Astrocyte (in vitro differentiated cells and primary cell): Measurements from ENCODE around the gene KLC4. TPM values are rescaled to one million over a fixed set of nuclear protein-coding genes. Genes with fewer than 3 reads are reported as not detected.
"Not testable (repeated sequence)": the region's sequence is repeated elsewhere in the genome, so short reads cannot be mapped to it uniquely, and the experiment has no call there.

Experiments
- DNase-seq: peaks from one replicate; pipeline ENCODE4 v3.0.0-alpha.2; 2010; ENCODE audit warnings: low read depth
- FAIRE-seq: peaks from 2 replicates; lab custom pipeline; 2011; peaks lifted over from hg19 to GRCh38; lab: Jason Lieb, UNC
- H2AFZ ChIP-seq: 2 replicates; pipeline ENCODE4 v1.6.0; 2012; ENCODE audit warnings: low read depth, low read length, inconsistent platforms
- H3K27ac ChIP-seq: 2 replicates; pipeline ENCODE4 v1.5.1; 2011; ENCODE audit warnings: low read depth, low read length, inconsistent platforms
- H3K27me3 ChIP-seq: 2 replicates; pipeline ENCODE4 v1.6.0; 2011; ENCODE audit warnings: low read length, inconsistent platforms; ENCODE audit not compliant: insufficient read depth
- H3K36me3 ChIP-seq: 2 replicates; pipeline ENCODE4 v1.5.1; 2011; ENCODE audit warnings: low read length, inconsistent platforms; ENCODE audit not compliant: insufficient read depth
- H3K4me1 ChIP-seq: 2 replicates; pipeline ENCODE4 v1.5.1; 2011; ENCODE audit warnings: low read length, inconsistent platforms; ENCODE audit not compliant: insufficient read depth
- H3K4me2 ChIP-seq: 2 replicates; pipeline ENCODE4 v1.6.0; 2012; ENCODE audit warnings: low read length, inconsistent platforms
- H3K4me3 ChIP-seq: 2 replicates; pipeline ENCODE4 v1.5.1; 2011; ENCODE audit warnings: low read depth, mild to moderate bottlenecking, low read length, inconsistent platforms; ENCODE audit not compliant: insufficient read depth
- H3K79me2 ChIP-seq: 2 replicates; pipeline ENCODE4 v1.6.0; 2012; ENCODE audit warnings: mild to moderate bottlenecking, low read length, inconsistent platforms; ENCODE audit not compliant: insufficient read depth
- H3K9ac ChIP-seq: 2 replicates; pipeline ENCODE4 v1.6.0; 2012; ENCODE audit warnings: mild to moderate bottlenecking, low read length, inconsistent platforms
- H3K9me3 ChIP-seq: 2 replicates; pipeline ENCODE4 v1.5.1; 2012; ENCODE audit warnings: low read depth, mild to moderate bottlenecking, low read length, inconsistent platforms; ENCODE audit not compliant: insufficient read depth
- H4K20me1 ChIP-seq: 2 replicates; pipeline ENCODE4 v1.6.0; 2012; ENCODE audit warnings: low read length, inconsistent platforms; ENCODE audit not compliant: insufficient read depth
- H3K27ac Mint-ChIP-seq: one replicate; pipeline ENCODE4 v1.8.0; 2021; ENCODE audit warnings: mild to moderate bottlenecking, mixed read lengths; ENCODE audit not compliant: unreplicated experiment
- H3K27me3 Mint-ChIP-seq: one replicate; pipeline ENCODE4 v1.8.0; 2021; ENCODE audit warnings: low read depth, mixed read lengths; ENCODE audit not compliant: unreplicated experiment
- H3K36me3 Mint-ChIP-seq: one replicate; pipeline ENCODE4 v1.8.0; 2021; ENCODE audit warnings: low read depth, mixed read lengths; ENCODE audit not compliant: unreplicated experiment
- H3K4me1 Mint-ChIP-seq: one replicate; pipeline ENCODE4 v1.8.0; 2021; ENCODE audit warnings: low read depth, mixed read lengths; ENCODE audit not compliant: unreplicated experiment
- H3K4me3 Mint-ChIP-seq: one replicate; pipeline ENCODE4 v1.8.0; 2021; ENCODE audit warnings: mild to moderate bottlenecking, moderate library complexity, mixed read lengths; ENCODE audit not compliant: unreplicated experiment
- H3K9me3 Mint-ChIP-seq: one replicate; pipeline ENCODE4 v1.8.0; 2021; ENCODE audit warnings: mild to moderate bottlenecking, mixed read lengths; ENCODE audit not compliant: unreplicated experiment
- EZH2 ChIP-seq: IDR thresholded peaks from 2 replicates; pipeline ENCODE4 v1.6.1; 2012; ENCODE audit warnings: mild to moderate bottlenecking, low read length, inconsistent platforms; ENCODE audit not compliant: insufficient read depth
- total RNA-seq: library from RNA; stranded (reverse); gene quantifications from 2 replicates; pipeline ENCODE4 v1.2.1, GENCODE V29; 2021
- TF ChIP-seq, protein P1 (sequence below): IDR thresholded peaks from 2 replicates; pipeline ENCODE4 v1.5.1; 2011; ENCODE audit warnings: low read depth, mild to moderate bottlenecking, inconsistent platforms, low read length, moderate library complexity; ENCODE audit not compliant: insufficient read depth

KLC4 gene
- total RNA-seq, 1 donor from 2014 or later: 35.4 TPM

DNA sequence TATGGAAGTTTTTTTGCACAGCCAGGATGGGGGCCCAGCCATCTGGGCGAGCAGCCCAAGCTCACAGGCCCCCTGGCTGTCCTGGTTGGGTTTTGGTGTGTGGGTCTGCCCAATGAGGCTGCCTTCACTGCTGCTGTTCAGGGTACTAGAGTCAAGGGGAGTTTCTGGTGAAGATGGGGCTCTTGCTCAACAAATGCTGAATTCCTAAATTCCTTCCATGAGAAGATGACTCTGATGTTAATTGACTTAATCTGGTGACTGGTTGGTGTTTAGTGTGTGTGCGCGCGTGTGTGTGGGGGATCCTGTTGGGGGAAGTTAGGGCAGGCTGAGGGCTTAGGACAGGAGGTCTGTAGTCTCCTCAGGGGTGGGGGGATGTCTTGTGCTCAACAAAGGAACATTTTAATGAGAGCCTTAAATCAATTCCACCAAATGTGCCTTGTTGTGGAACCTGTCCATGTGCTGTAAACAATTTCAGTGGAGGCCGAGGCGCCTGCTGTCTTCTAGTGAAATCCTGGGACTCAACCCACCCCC, 18.6 kb downstream of the KLC4 start:
- Histone ChIP-seq H3K4me1 (peaks cover 35% of the 10 kb centered on the region), H3K27ac (peak overlapping the region; percentile 91)
- H3K27ac Mint-ChIP-seq: peak overlapping the region; percentile 48

DNA sequence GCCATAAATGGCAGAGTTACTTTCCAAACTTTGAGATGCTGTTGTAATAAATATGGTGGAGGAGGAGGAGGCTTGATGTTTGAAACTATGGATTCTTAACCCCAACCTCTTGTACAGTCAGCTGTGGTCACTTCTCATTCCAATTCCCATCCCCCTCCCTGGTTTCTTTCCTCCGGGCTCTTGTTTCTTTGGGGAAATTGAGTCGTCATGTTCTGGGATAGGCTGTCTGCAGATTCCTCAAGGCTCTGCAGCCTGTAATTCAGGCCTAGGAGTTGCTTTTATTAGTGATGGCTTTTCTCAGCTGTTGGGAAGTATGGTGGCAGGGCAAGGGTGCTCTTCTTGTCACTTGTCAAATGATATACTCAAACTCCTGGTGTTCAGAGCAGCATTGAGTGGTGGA, 19.3 kb downstream of the KLC4 start:
- H3K27me3 ChIP-seq: no peaks in the 10 kb centered on the region
- H3K27ac ChIP-seq: peak overlapping the region; percentile 91
- FAIRE-seq (no peak), DNase-seq (peak; percentile 84)
- H3K4me1 Mint-ChIP-seq: peaks cover 32% of the 10 kb centered on the region
- peak overlapping the region; percentile 98 for H3K4me3 ChIP-seq
- H3K27me3 Mint-ChIP-seq: no peaks in the 10 kb centered on the region
- H3K27ac Mint-ChIP-seq: peak overlapping the region; percentile 48
- H3K4me2 ChIP-seq: peak overlapping the region; percentile 97
- no peaks in the 10 kb centered on the region for H3K36me3 ChIP-seq
- peaks cover 35% of the 10 kb centered on the region for H3K4me1 ChIP-seq
- no peak overlapping the region for H2AFZ ChIP-seq
- H3K79me2 ChIP-seq: peaks cover 74% of the 10 kb centered on the region
- peak overlapping the region; percentile 92 for H3K4me3 Mint-ChIP-seq
- peaks cover 9% of the 10 kb centered on the region for H3K36me3 Mint-ChIP-seq
- H4K20me1 ChIP-seq: peaks cover 56% of the 10 kb centered on the region
- H3K9me3 ChIP-seq: no peaks in the 10 kb centered on the region
- TF ChIP-seq EZH2: no peak
- TF ChIP-seq, protein P1, sequence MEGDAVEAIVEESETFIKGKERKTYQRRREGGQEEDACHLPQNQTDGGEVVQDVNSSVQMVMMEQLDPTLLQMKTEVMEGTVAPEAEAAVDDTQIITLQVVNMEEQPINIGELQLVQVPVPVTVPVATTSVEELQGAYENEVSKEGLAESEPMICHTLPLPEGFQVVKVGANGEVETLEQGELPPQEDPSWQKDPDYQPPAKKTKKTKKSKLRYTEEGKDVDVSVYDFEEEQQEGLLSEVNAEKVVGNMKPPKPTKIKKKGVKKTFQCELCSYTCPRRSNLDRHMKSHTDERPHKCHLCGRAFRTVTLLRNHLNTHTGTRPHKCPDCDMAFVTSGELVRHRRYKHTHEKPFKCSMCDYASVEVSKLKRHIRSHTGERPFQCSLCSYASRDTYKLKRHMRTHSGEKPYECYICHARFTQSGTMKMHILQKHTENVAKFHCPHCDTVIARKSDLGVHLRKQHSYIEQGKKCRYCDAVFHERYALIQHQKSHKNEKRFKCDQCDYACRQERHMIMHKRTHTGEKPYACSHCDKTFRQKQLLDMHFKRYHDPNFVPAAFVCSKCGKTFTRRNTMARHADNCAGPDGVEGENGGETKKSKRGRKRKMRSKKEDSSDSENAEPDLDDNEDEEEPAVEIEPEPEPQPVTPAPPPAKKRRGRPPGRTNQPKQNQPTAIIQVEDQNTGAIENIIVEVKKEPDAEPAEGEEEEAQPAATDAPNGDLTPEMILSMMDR: no peak
- peak overlapping the region; percentile 99 for H3K9ac ChIP-seq
- H3K9me3 Mint-ChIP-seq: no peaks in the 10 kb centered on the region

More for the DNA sequence above, 18.6 kb downstream of the KLC4 start:
- no peaks in the 10 kb centered on the region for H3K9me3 Mint-ChIP-seq
- Histone ChIP-seq H3K4me2 (peak overlapping the region; percentile 97), H3K79me2 (peaks cover 68% of the 10 kb centered on the region), H3K36me3 (no peaks in the 10 kb centered on the region), H3K9me3 (no peaks in the 10 kb centered on the region), H4K20me1 (peaks cover 49% of the 10 kb centered on the region), H2AFZ (no peak overlapping the region), H3K4me3 (peak overlapping the region; percentile 98), H3K9ac (peak overlapping the region; percentile 99), H3K27me3 (no peaks in the 10 kb centered on the region)
- H3K36me3 Mint-ChIP-seq: peaks cover 9% of the 10 kb centered on the region
- FAIRE-seq (no peak), DNase-seq (peak; percentile 52)
- H3K4me3 Mint-ChIP-seq: peak overlapping the region; percentile 92
- no peaks in the 10 kb centered on the region for H3K27me3 Mint-ChIP-seq
- TF ChIP-seq EZH2: no peak
- TF ChIP-seq, protein P1: no peak
- peaks cover 27% of the 10 kb centered on the region for H3K4me1 Mint-ChIP-seq

DNA sequence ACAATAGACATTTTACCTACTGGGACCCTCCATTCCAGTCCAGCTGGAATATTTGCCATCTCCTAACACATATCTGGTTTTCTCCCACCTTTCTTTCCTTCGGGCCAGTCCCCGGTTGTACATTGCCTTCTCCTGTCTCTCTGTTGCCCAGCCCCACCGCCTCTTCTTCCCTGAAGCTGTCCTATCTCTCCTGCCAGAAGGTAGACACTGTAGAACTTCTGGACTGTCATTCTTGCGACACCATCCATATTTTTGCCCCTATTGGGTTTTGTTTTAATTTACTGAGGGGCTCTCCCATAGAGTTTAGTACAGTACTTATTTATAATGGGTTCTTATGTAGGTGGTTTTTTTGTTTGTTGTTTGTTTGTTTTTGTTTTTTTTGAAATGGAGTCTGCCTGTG, 21.6 kb downstream of the KLC4 start:
- H3K4me1 Mint-ChIP-seq: peaks cover 38% of the 10 kb centered on the region
- FAIRE-seq: no peak
- H3K4me2 ChIP-seq: no peak overlapping the region

DNA sequence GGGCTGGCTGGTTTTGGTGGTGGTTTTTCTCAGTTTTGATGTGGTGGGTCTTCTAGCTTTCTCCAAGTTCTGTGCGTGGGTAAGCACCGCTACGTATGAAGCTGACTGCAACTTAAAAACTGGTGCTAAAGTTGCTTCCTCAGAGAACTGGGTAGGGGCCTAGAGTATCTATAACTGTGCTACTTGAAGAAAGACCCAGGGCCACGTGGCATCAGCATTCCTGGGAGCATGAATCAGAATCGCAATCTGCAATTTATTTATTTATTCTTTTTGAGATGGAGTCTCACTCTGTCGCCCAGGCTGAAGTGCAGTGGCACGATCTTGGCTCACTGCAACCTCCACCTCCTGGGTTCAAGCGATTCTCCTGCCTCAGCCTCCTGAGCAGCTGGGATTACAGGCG, 22.5 kb downstream of the KLC4 start:
- not testable (repeated sequence) for H3K27me3 Mint-ChIP-seq, H3K4me3 ChIP-seq, H3K27me3 ChIP-seq, H2AFZ ChIP-seq, H3K27ac Mint-ChIP-seq, H3K9me3 Mint-ChIP-seq, FAIRE-seq, H3K36me3 ChIP-seq, H3K9me3 ChIP-seq
- H3K4me1 Mint-ChIP-seq: peaks cover 46% of the 10 kb centered on the region
- H4K20me1 ChIP-seq: peaks cover 82% of the 10 kb centered on the region
- peak overlapping the region; percentile 3 for H3K27ac ChIP-seq
- peak; percentile 43 for DNase-seq
- H3K4me3 Mint-ChIP-seq: peak overlapping the region; percentile 60
- H3K9ac ChIP-seq: peak overlapping the region; percentile 26
- H3K79me2 ChIP-seq: peaks cover 99% of the 10 kb centered on the region
- peaks cover 23% of the 10 kb centered on the region for H3K4me1 ChIP-seq
- peaks cover 14% of the 10 kb centered on the region for H3K36me3 Mint-ChIP-seq
- H3K4me2 ChIP-seq: peak overlapping the region; percentile 28

More for the DNA sequence above, 21.6 kb downstream of the KLC4 start:
- H3K27me3 Mint-ChIP-seq: no peaks in the 10 kb centered on the region
- no peak overlapping the region for H2AFZ ChIP-seq
- H3K36me3 ChIP-seq: no peaks in the 10 kb centered on the region
- no peaks in the 10 kb centered on the region for H3K27me3 ChIP-seq
- TF ChIP-seq, protein P1: no peak
- no peak for TF ChIP-seq EZH2
- peaks cover 73% of the 10 kb centered on the region for H4K20me1 ChIP-seq
- H3K27ac ChIP-seq: no peak overlapping the region
- H3K27ac Mint-ChIP-seq: peak overlapping the region; percentile 28
- no peak for DNase-seq
- peaks cover 10% of the 10 kb centered on the region for H3K36me3 Mint-ChIP-seq
- H3K79me2 ChIP-seq: peaks cover 98% of the 10 kb centered on the region
- no peak overlapping the region for H3K4me3 Mint-ChIP-seq
- H3K4me1 ChIP-seq: peaks cover 23% of the 10 kb centered on the region
- H3K9me3 ChIP-seq: no peaks in the 10 kb centered on the region
- H3K9me3 Mint-ChIP-seq: no peaks in the 10 kb centered on the region
- H3K4me3 ChIP-seq: no peak overlapping the region
- no peak overlapping the region for H3K9ac ChIP-seq
